B cell (primary cell): ENCODE data around the gene SAFB.

Source experiments
- CTCF ChIP-seq: fragments of 200-600 bp; IDR thresholded peaks from one replicate; pipeline ENCODE4 v1.8.0; 2022; ENCODE audit warnings: antibody characterized with exemption, mild to moderate bottlenecking
- EZH2 ChIP-seq: IDR thresholded peaks from 2 replicates; pipeline ENCODE4 v1.6.1; 2012; ENCODE audit warnings: borderline replicate concordance, low read depth, mild to moderate bottlenecking, moderate library complexity, low read length; ENCODE audit not compliant: insufficient read depth, poor library complexity, severe bottlenecking

GRCh38 chr19:5594521-5594950, 28.3 kb upstream of the SAFB start:
- TF ChIP-seq CTCF, result no peak
- no peak for TF ChIP-seq EZH2
